ENCODE results near the gene KCTD17.

KCTD17 gene

GRCh38 chr22:37021041-37021440 lies 30.5 kb upstream of the KCTD17 start:
- no peak for FAIRE-seq

GRCh38 chr22:37021710-37022482 lies 29.6 kb upstream of the KCTD17 start:
- no peak for FAIRE-seq

- FAIRE-seq, result no peak
Measured at GRCh38 chr22:37022483-37023337, 28.8 kb upstream of the KCTD17 start.

GRCh38 chr22:37023743-37024338 lies 27.7 kb upstream of the KCTD17 start:
- FAIRE-seq, result no peak

GRCh38 chr22:37024339-37025157 lies 27.0 kb upstream of the KCTD17 start:
- no peak for FAIRE-seq

- no peak for FAIRE-seq
Measured at GRCh38 chr22:37025500-37026070, 26.0 kb upstream of the KCTD17 start.

- FAIRE-seq, result no peak
Measured at GRCh38 chr22:37026325-37026724, 25.2 kb upstream of the KCTD17 start.

GRCh38 chr22:37027556-37027955 lies 24.0 kb upstream of the KCTD17 start:
- FAIRE-seq, result no peak

- FAIRE-seq, result no peak
Measured at GRCh38 chr22:37028692-37029674, 22.6 kb upstream of the KCTD17 start.

- no peak for FAIRE-seq
Measured at GRCh38 chr22:37030560-37031281, 20.8 kb upstream of the KCTD17 start.

GRCh38 chr22:37032134-37032534 lies 19.4 kb upstream of the KCTD17 start:
- no peak for FAIRE-seq

GRCh38 chr22:37032535-37033460 lies 18.7 kb upstream of the KCTD17 start:
- no peak for FAIRE-seq

GRCh38 chr22:37033605-37034430 lies 17.7 kb upstream of the KCTD17 start:
- FAIRE-seq, result no peak

GRCh38 chr22:37036655-37037377 lies 14.7 kb upstream of the KCTD17 start:
- no peak for FAIRE-seq

- FAIRE-seq, result no peak
Measured at GRCh38 chr22:37037669-37038068, 13.9 kb upstream of the KCTD17 start.

GRCh38 chr22:37039466-37039865 lies 12.1 kb upstream of the KCTD17 start:
- FAIRE-seq, result peak; percentile 96

- no peak for FAIRE-seq
Measured at GRCh38 chr22:37043209-37043827, 8.2 kb upstream of the KCTD17 start.
